NCI-H774 (cell line): Measurements from ENCODE around the gene HIVEP2.
A peak's percentile ranks its signal among the peaks of the same experiment; 100 is the strongest.

ENCODE experiments used
- DNase-seq: peaks from one replicate; lab custom pipeline; 2025; lab: John Stamatoyannopoulos, UW

The HIVEP2 gene

GRCh38 chr6:142857796-142858555 is 87.0 kb downstream of the HIVEP2 start:
- DNase-seq = no peak

GRCh38 chr6:142857233-142857761 is 87.7 kb downstream of the HIVEP2 start:
- no peak for DNase-seq

DNA sequence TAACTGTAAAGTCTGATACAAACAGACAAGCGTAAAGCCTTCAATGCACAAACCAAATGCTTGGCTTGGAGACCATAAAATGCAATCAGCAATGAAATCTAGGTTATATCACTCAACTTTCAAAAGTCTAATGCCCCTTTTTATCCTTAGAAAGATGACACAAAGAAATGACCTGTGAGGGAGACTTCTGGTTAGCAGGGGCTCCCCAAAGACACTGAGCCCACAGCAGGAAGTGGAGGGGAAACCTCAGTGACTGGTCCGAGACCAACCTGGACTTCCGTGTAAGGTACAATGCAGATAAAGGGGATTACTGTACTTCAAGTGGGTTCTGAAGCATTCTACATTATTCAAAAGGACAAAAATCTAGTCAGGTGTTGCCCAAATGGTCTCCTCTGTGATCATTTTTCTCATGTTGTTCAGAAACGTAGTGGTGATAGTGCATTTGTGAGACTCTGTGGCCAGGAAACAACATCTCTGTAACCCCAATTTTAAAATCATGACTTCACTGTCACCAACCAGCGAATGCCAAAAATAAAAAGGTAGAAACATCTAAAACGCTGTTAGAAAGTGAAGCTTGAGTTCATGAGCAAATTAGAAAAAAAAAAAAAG is 88.2 kb downstream of the HIVEP2 start:
- no peak for DNase-seq

GRCh38 chr6:142855893-142856623 is 88.9 kb downstream of the HIVEP2 start:
- no peak for DNase-seq

DNA sequence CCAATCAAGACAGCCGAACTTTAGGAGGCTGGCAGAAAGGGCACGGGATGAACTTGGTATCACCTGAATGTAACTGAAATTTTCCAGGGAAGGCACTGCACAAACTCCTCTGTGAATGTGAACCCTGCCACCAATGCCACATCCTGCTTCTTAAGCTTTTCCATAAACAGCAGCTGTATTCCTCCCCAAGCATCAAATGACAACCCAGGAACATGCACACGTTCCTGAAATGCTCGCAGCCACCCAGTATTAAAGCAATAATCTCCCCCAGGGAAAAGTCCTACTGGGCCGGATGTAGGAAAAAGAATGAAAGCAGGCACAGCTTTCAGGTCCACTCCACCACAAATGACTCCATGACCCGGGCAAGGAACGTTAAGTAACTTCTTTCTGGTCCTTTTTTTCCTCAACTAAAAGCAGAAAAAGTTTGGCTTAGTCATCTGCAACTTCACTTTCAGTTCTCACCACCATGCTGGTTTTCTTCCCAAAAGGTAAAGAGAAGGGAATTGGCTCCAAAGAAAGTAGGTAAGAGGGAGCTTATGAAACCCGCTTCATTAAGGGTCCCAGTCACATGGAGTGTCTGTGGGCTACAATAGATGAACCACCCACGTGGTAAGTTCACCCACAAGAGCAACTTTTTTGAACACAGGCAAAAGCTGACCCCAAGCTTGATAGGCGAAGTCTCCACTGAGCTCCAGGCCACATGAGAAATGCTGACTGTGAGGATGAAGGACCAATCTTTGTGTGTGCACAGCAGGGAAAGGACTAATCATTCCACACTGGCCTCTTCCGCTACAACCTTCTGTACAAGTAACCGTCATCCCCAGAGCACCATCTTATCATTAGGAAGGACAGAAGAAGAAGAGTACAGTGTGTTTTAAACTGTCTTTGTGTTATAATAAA is 90.1 kb downstream of the HIVEP2 start:
- no peak for DNase-seq

- DNase-seq = no peak
Observed at GRCh38 chr6:142853244-142854180, 91.5 kb downstream of the HIVEP2 start.

GRCh38 chr6:142851601-142852000 is 93.4 kb downstream of the HIVEP2 start:
- no peak for DNase-seq

DNA sequence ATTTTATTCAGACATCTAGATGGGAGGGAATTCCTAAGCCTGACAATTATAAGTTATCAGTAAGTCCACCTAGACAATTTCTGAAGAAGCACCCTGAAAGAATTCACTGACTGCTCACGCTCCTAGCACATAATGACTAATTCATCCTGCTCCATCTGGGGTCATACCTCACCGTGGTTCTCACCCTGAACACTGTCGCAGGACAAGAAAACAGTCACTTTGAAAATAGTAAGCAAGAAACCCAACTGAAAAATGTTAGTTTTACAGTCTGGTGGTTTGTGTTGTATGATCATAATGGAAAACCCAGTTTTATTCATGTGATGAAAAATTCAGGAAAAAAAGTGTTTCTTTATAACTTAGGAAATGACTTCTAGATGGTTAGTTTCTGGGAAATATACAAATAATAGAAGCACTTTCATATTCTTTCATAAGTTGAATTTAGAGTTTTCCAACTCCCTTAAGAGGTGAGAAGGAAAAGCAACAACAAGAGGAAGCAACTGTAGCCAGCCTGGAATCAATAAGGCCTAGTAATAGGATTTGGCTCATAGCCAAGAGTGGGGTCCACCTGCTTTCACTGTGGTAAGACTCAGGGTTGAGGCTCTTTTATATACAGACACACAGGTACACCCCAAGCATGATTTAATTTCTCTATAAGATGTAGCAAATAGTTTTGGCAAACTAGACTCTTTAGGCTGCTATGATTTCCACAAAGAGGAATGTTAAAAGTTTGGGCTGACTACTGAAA is 94.1 kb downstream of the HIVEP2 start:
- DNase-seq = no peak

DNA sequence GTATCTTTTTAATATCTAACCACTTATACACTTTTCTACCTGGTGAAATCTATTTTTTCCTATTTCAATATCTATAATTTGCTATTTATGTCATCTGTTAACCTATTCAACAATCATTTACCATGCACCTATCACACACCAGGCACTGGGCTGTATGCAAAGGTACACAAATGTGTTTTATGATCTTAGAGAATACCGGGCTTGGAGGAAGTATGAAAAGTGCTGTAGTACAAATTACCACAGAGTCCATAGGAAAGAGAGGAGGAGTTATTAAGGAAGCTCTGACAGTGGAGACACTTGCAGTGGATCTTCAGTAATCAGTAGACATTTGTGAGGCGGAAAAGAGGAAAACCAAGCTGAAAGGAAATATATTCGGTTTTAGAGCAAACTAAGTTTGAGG is 96.0 kb downstream of the HIVEP2 start:
- no peak for DNase-seq

GRCh38 chr6:142848156-142848555 is 96.8 kb downstream of the HIVEP2 start:
- DNase-seq = no peak

DNA sequence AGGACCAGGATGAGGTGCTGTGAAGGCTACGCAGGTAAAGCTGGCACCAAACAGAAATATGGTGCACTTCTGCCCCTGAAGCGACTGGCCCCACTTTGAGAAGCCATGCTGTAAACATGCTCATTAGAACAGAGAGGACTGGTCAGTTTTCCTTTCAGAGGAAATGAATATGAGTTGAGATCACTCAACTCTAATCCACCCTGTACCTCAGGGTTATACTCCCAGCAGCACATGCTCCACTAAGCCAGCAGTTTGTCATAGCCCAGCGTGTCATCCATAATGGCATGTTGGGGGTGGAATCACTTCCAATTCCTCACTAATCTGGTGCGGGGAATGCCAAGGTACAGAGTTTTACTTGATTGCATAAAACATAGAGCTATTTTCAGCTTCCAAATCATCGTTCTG is 98.1 kb downstream of the HIVEP2 start:
- DNase-seq = no peak

- no peak for DNase-seq
Observed at GRCh38 chr6:142846459-142846831, 98.5 kb downstream of the HIVEP2 start.

- peak; percentile 60 for DNase-seq
Observed at GRCh38 chr6:142845624-142846458, 99.1 kb downstream of the HIVEP2 start.

DNA sequence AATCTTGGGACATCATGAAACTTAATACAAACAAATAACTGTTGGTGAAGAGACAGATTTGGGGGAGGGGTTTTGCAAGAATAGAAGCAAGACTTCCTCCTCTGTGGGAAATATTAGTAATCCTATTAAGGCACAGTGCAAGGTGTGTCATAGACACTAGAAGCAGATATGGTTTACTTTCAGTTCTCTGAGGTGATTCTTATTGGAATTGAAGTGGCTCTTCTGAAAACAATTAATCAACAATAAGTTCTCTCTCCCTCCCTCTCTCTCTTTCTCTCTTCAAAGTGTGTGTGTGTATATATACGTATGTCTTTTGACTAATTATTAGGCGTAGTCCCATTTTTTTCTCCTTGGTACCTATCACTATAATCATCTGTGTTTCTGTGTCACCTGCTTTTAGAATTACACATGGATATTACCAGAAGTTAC is 99.8 kb downstream of the HIVEP2 start:
- DNase-seq = no peak

- no peak for DNase-seq
Observed at GRCh38 chr6:142844065-142844755, 100.8 kb downstream of the HIVEP2 start.

- DNase-seq = no peak
Observed at GRCh38 chr6:142843361-142843760, 101.6 kb downstream of the HIVEP2 start.

DNA sequence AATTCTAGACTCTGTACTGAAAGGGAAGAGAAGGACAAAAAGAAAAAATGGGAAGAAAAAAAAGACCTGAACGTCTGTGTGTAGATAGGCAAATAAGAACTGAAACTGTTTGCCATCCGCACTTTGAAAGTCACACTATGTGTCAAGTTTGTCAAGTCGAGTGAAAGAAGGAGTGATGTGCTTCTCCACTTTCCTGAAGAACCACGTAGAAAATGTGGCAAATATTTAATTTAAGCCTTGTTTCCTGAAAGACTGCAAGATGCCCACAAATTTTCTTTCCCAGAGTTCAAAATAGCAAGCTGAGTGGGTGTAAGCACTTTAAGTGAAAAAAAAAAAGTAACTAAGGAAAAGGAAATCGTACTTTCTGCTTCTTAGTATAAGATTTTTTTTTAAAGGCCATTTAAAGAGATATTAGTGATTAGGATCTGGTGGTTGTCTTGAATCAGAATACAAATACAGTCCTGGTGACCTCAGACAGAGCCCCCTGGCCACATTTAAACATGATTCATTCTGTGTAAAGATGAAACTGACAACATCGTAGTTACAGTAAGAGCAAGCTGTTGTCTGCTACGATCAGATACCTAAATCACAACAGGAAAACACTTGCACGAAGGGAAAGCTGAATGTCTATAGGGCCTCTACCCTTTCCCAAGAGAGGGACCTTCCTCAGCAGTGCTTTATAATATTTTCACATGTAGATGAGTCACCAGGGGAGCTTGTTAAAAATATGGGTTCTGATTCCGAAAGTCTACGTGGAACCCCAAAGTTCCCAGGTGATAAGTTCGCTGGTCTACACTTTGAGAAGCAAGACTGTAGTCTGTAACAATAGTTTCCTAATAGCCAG is 102.3 kb downstream of the HIVEP2 start:
- DNase-seq = no peak
